ENCODE results near the gene RASSF1. TPM values are rescaled to one million over a fixed set of nuclear protein-coding genes. Genes with fewer than 3 reads are reported as not detected.
A peak's percentile ranks its signal among the peaks of the same experiment; 100 is the strongest.

RASSF1 gene
- total RNA-seq, 1 donor from 2014 or later, result 25.8 TPM

GRCh38 chr3:50365842-50366220 is 25.2 kb upstream of the RASSF1 start:
- DNase-seq (ENCODE audit: low spot score), result no peak

- peak; percentile 82 for DNase-seq (ENCODE audit: low spot score)
Observed at GRCh38 chr3:50365080-50365841, 24.6 kb upstream of the RASSF1 start.

- DNase-seq (ENCODE audit: low spot score), result peak; percentile 51
Observed at GRCh38 chr3:50364573-50365079, 24.0 kb upstream of the RASSF1 start.

- DNase-seq (ENCODE audit: low spot score), result no peak
Observed at GRCh38 chr3:50359760-50360110, 19.1 kb upstream of the RASSF1 start.

GRCh38 chr3:50358911-50359759 is 18.5 kb upstream of the RASSF1 start, which contains the start of gene TMEM115:
Gene TMEM115 (minus strand): TSS chr3:50359521. CDS start chr3:50359063, 458 bp downstream.
- DNase-seq (ENCODE audit: low spot score), result peak; percentile 100

GRCh38 chr3:50358355-50358910 is 17.8 kb upstream of the RASSF1 start:
- no peak for DNase-seq (ENCODE audit: low spot score)

GRCh38 chr3:50357481-50357880 is 16.8 kb upstream of the RASSF1 start:
- no peak for DNase-seq (ENCODE audit: low spot score)

GRCh38 chr3:50356553-50356952 is 15.9 kb upstream of the RASSF1 start:
- no peak for DNase-seq (ENCODE audit: low spot score)

- DNase-seq (ENCODE audit: low spot score), result no peak
Observed at GRCh38 chr3:50355829-50356552, 15.4 kb upstream of the RASSF1 start.

- no peak for DNase-seq (ENCODE audit: low spot score)
Observed at GRCh38 chr3:50354850-50355249, 14.2 kb upstream of the RASSF1 start.

- no peak for DNase-seq (ENCODE audit: low spot score)
Observed at GRCh38 chr3:50354186-50354764, 13.6 kb upstream of the RASSF1 start.

GRCh38 chr3:50353245-50354004 is 12.8 kb upstream of the RASSF1 start:
- DNase-seq (ENCODE audit: low spot score), result no peak

GRCh38 chr3:50352781-50353180 is 12.1 kb upstream of the RASSF1 start:
- no peak for DNase-seq (ENCODE audit: low spot score)

GRCh38 chr3:50351323-50351697 is 10.7 kb upstream of the RASSF1 start:
- no peak for DNase-seq (ENCODE audit: low spot score)

GRCh38 chr3:50350527-50351322 is 10.1 kb upstream of the RASSF1 start, which contains the start of the genes CYB561D2 and NPRL2:
Gene CYB561D2 (plus strand): TSS chr3:50350862. CDS start chr3:50351434, 572 bp downstream.
Gene NPRL2 (minus strand): TSS chr3:50350775. CDS start chr3:50350652, 123 bp downstream.
- peak; percentile 98 for DNase-seq (ENCODE audit: low spot score)

- no peak for DNase-seq (ENCODE audit: low spot score)
Observed at GRCh38 chr3:50350213-50350526, 9.5 kb upstream of the RASSF1 start.

GRCh38 chr3:50347187-50347813 is 6.7 kb upstream of the RASSF1 start:
- DNase-seq (ENCODE audit: low spot score), result peak; percentile 65

- DNase-seq (ENCODE audit: low spot score), result peak; percentile 58
Observed at GRCh38 chr3:50345586-50346234, 5.1 kb upstream of the RASSF1 start, which contains the start of gene ZMYND10. Gene ZMYND10 (minus strand): TSS chr3:50345732. CDS start chr3:50345579, 153 bp downstream.
